GM21529 (cell line): ENCODE data around the gene SCD.
"Not testable (repeated sequence)": the region's sequence is repeated elsewhere in the genome, so short reads cannot be mapped to it uniquely, and the experiment has no call there.

ENCODE experiments used
- ATAC-seq: cut with Tn5 transposase; IDR thresholded peaks from one replicate; pipeline ENCODE4 v1.9.1; 2021; ENCODE audit not compliant: unreplicated experiment

SCD gene

GRCh38 chr10:100346765-100347567 lies at the start of gene SCD:
SCD (plus strand) TSS chr10:100347233; CDS start chr10:100347505, 272 bp downstream.
- ATAC-seq, result peak; percentile 89

- no peak for ATAC-seq
Observed at GRCh38 chr10:100297242-100297641, 49.8 kb upstream of the SCD start.

- ATAC-seq, result not testable (repeated sequence)
Observed at GRCh38 chr10:100301123-100301522, 45.9 kb upstream of the SCD start.

- ATAC-seq, result no peak
Observed at GRCh38 chr10:100303724-100304319, 43.2 kb upstream of the SCD start.

- no peak for ATAC-seq
Observed at GRCh38 chr10:100304414-100304813, 42.6 kb upstream of the SCD start.

- no peak for ATAC-seq
Observed at GRCh38 chr10:100306861-100307260, 40.2 kb upstream of the SCD start.

- ATAC-seq, result no peak
Observed at GRCh38 chr10:100307684-100308083, 39.3 kb upstream of the SCD start.

GRCh38 chr10:100311298-100311697 lies 35.7 kb upstream of the SCD start:
- no peak for ATAC-seq

GRCh38 chr10:100315615-100316014 lies 31.4 kb upstream of the SCD start:
- ATAC-seq, result no peak

- ATAC-seq, result no peak
Observed at GRCh38 chr10:100318207-100318606, 28.8 kb upstream of the SCD start.

- no peak for ATAC-seq
Observed at GRCh38 chr10:100319707-100320402, 27.2 kb upstream of the SCD start.

GRCh38 chr10:100325158-100325557 lies 21.9 kb upstream of the SCD start:
- no peak for ATAC-seq

GRCh38 chr10:100327007-100327717 lies 19.9 kb upstream of the SCD start:
- ATAC-seq, result peak; percentile 99

- no peak for ATAC-seq
Observed at GRCh38 chr10:100327718-100328009, 19.4 kb upstream of the SCD start.

GRCh38 chr10:100328198-100328597 lies 18.8 kb upstream of the SCD start:
- no peak for ATAC-seq

- no peak for ATAC-seq
Observed at GRCh38 chr10:100330079-100330478, 17.0 kb upstream of the SCD start, which contains the start of gene PKD2L1. PKD2L1 (minus strand) TSS chr10:100330228; CDS start chr10:100330103, 125 bp downstream.

- no peak for ATAC-seq
Observed at GRCh38 chr10:100333106-100333505, 13.9 kb upstream of the SCD start.

GRCh38 chr10:100333661-100334440 lies 13.2 kb upstream of the SCD start:
- no peak for ATAC-seq

- no peak for ATAC-seq
Observed at GRCh38 chr10:100334762-100335161, 12.3 kb upstream of the SCD start.

GRCh38 chr10:100338434-100339036 lies 8.5 kb upstream of the SCD start:
- no peak for ATAC-seq
